IMR-90 (cell line): ENCODE data around the gene RTN3. TPM values are rescaled to one million over a fixed set of nuclear protein-coding genes. Genes with fewer than 3 reads are reported as not detected.

Experiments used
- ATAC-seq: fragments of 200-7000 bp; cut with Tn5 transposase; 2 replicates; pipeline ENCODE4 v1.9.1; 2020; ENCODE audit warnings: low read depth, mild to moderate bottlenecking, moderate library complexity
- BruUV-seq: library from RNA; stranded (reverse); fragments of 400-500 nt; replicated peaks from 2 replicates; lab custom pipeline; 2021; lab: Mats Ljungman, UMichigan
- CTCF ChIA-PET: fragments of 300-600 bp; formaldehyde crosslinking; extraction: SDS; loops from one replicate; lab custom pipeline; 2021; ENCODE audit warnings: antibody characterized with exemption; lab: Yijun Ruan, JAX
- POLR2A ChIA-PET: fragments of 300-600 bp; sonication (Branson Sonifier 250); formaldehyde crosslinking; loops from one replicate; lab custom pipeline; 2022; ENCODE audit warnings: antibody characterized with exemption; ENCODE audit not compliant: unreplicated experiment; lab: Charles Lee
- DNase-seq: peaks from one replicate; pipeline ENCODE4 v3.0.0; 2013
- H2AFZ ChIP-seq: replicated peaks from 2 replicates; pipeline ENCODE3; 2013; ENCODE audit warnings: low read length, mild to moderate bottlenecking; ENCODE audit not compliant: poor library complexity
- H2AK5ac ChIP-seq: 2 replicates; pipeline ENCODE4 v1.6.1; 2013; ENCODE audit warnings: low read depth, low read length, inconsistent platforms
- H2AK9ac ChIP-seq: replicated peaks from 2 replicates; pipeline ENCODE3; 2013; ENCODE audit warnings: mild to moderate bottlenecking, low read depth, low read length, moderate library complexity; ENCODE audit not compliant: poor library complexity
- H2BK120ac ChIP-seq: 2 replicates; pipeline ENCODE4 v1.6.1; 2013; ENCODE audit warnings: low read depth, low read length, inconsistent platforms
- H2BK15ac ChIP-seq: 3 replicates; pipeline ENCODE4 v1.6.1; 2013; ENCODE audit warnings: low read depth, low read length, inconsistent platforms
- H2BK20ac ChIP-seq: 2 replicates; pipeline ENCODE4 v1.6.1; 2013; ENCODE audit warnings: low read depth, mild to moderate bottlenecking, inconsistent platforms, low read length, moderate library complexity
- H2BK5ac ChIP-seq: 2 replicates; pipeline ENCODE4 v1.6.1; 2013; ENCODE audit warnings: mild to moderate bottlenecking, low read depth, low read length, inconsistent platforms; ENCODE audit not compliant: poor library complexity, severe bottlenecking
- H3K14ac ChIP-seq: replicated peaks from 2 replicates; pipeline ENCODE4 v1.6.1; 2013; ENCODE audit warnings: low read depth, low read length, inconsistent platforms
- H3K18ac ChIP-seq: 2 replicates; pipeline ENCODE4 v1.6.1; 2013; ENCODE audit warnings: low read depth, low read length, control low read depth
- H3K23ac ChIP-seq: 2 replicates; pipeline ENCODE4 v1.6.1; 2013; ENCODE audit warnings: low read depth, low read length, inconsistent platforms
- H3K27ac ChIP-seq: 2 replicates; pipeline ENCODE4 v1.5.1; 2013; ENCODE audit warnings: mild to moderate bottlenecking, control low read depth, low read length; ENCODE audit not compliant: insufficient read depth
- H3K27me3 ChIP-seq: 2 replicates; pipeline ENCODE4 v1.6.1; 2013; ENCODE audit warnings: low read length; ENCODE audit not compliant: control insufficient read depth, insufficient read depth
- H3K36me3 ChIP-seq: 2 replicates; pipeline ENCODE4 v1.6.1; 2013; ENCODE audit warnings: low read length, mixed read lengths; ENCODE audit not compliant: control insufficient read depth, insufficient read depth
- H3K4ac ChIP-seq: 2 replicates; pipeline ENCODE4 v1.6.1; 2013; ENCODE audit warnings: low read depth, low read length, inconsistent platforms
- H3K4me1 ChIP-seq: 2 replicates; pipeline ENCODE4 v1.6.1; 2013; ENCODE audit warnings: low read length, mixed read lengths; ENCODE audit not compliant: control insufficient read depth, insufficient read depth
- H3K4me2 ChIP-seq: 2 replicates; pipeline ENCODE4 v1.6.1; 2013; ENCODE audit warnings: low read depth, mild to moderate bottlenecking, control low read depth, low read length, moderate library complexity
- H3K4me3 ChIP-seq: 2 replicates; pipeline ENCODE4 v1.5.1; 2013; ENCODE audit warnings: low read depth, mild to moderate bottlenecking, control low read depth, low read length, moderate library complexity; ENCODE audit not compliant: insufficient read depth
- H3K56ac ChIP-seq: 2 replicates; pipeline ENCODE4 v1.6.1; 2013; ENCODE audit warnings: low read length, inconsistent platforms; ENCODE audit not compliant: insufficient read depth; ENCODE audit errors: extremely low read depth
- H3K79me1 ChIP-seq, 2 experiments: 2 replicates each; pipeline ENCODE4 v1.6.1; 2013; ENCODE audit warnings: low read length in 2 of 2, inconsistent platforms in 1 of 2, low read depth in 1 of 2
- H3K9ac ChIP-seq: 2 replicates; pipeline ENCODE4 v1.6.1; 2013; ENCODE audit warnings: low read depth, low read length, control low read depth
- H3K9me1 ChIP-seq: 2 replicates; pipeline ENCODE4 v1.6.1; 2013; ENCODE audit warnings: low read length, inconsistent platforms; ENCODE audit not compliant: insufficient read depth
- H3K9me3 ChIP-seq: 2 replicates; pipeline ENCODE4 v1.6.1; 2013; ENCODE audit warnings: low read length; ENCODE audit not compliant: control insufficient read depth, insufficient read depth
- H4K20me1 ChIP-seq: 2 replicates; pipeline ENCODE4 v1.6.1; 2013; ENCODE audit warnings: low read length, inconsistent platforms; ENCODE audit not compliant: insufficient read depth
- H4K5ac ChIP-seq: 2 replicates; pipeline ENCODE4 v1.6.1; 2013; ENCODE audit warnings: mild to moderate bottlenecking, low read depth, low read length, control low read depth
- H4K8ac ChIP-seq, 2 experiments: 2 replicates each; pipeline ENCODE4 v1.6.1; 2013; ENCODE audit warnings: low read depth in 2 of 2, low read length in 2 of 2, control low read depth in 1 of 2, inconsistent platforms in 1 of 2
- H4K91ac ChIP-seq: 2 replicates; pipeline ENCODE4 v1.6.1; 2013; ENCODE audit warnings: low read depth, low read length, inconsistent platforms; ENCODE audit not compliant: insufficient read depth
- BHLHE40 ChIP-seq: fragments of 150-350 bp; IDR thresholded peaks from 2 replicates; pipeline ENCODE4 v1.6.1; 2016; ENCODE audit warnings: mild to moderate bottlenecking, low read depth, low read length
- CEBPB ChIP-seq: IDR thresholded peaks from 2 replicates; pipeline ENCODE4 v1.6.1; 2012; ENCODE audit warnings: low read depth, low read length, improper control_type of control experiment
- CHD1 ChIP-seq: IDR thresholded peaks from 2 replicates; pipeline ENCODE4 v1.6.1; 2012; ENCODE audit warnings: low read depth, low read length, improper control_type of control experiment
- CTCF ChIP-seq: conservative IDR thresholded peaks from 2 replicates; pipeline ENCODE4 v1.5.1; 2012; ENCODE audit warnings: mild to moderate bottlenecking, low read depth, low read length, improper control_type of control experiment
- ELK1 ChIP-seq: fragments of 150-350 bp; IDR thresholded peaks from 2 replicates; pipeline ENCODE4 v1.6.1; 2016; ENCODE audit warnings: low read depth, mild to moderate bottlenecking, low read length, moderate library complexity, borderline replicate concordance
- FOS ChIP-seq: fragments of 150-350 bp; IDR thresholded peaks from 2 replicates; pipeline ENCODE4 v1.6.1; 2016; ENCODE audit warnings: low read depth, low read length
- MAFK ChIP-seq: IDR thresholded peaks from 2 replicates; pipeline ENCODE4 v1.6.1; 2012; ENCODE audit warnings: low read depth, low read length, improper control_type of control experiment
- MAZ ChIP-seq: IDR thresholded peaks from 2 replicates; pipeline ENCODE4 v1.6.1; 2012; ENCODE audit warnings: low read depth, mild to moderate bottlenecking, low read length, improper control_type of control experiment, moderate library complexity, borderline replicate concordance
- MXI1 ChIP-seq: IDR thresholded peaks from 2 replicates; pipeline ENCODE4 v1.6.1; 2012; ENCODE audit warnings: low read depth, mild to moderate bottlenecking, low read length, moderate library complexity, borderline replicate concordance
- NFE2L2 ChIP-seq: fragments of 150-350 bp; IDR thresholded peaks from 2 replicates; pipeline ENCODE4 v1.6.1; 2016; ENCODE audit warnings: low read depth, mild to moderate bottlenecking, low read length
- POLR2A ChIP-seq: IDR thresholded peaks from 2 replicates; pipeline ENCODE4 v1.6.1; 2012; ENCODE audit warnings: mild to moderate bottlenecking, low read depth, low read length
- RAD21 ChIP-seq: IDR thresholded peaks from 2 replicates; pipeline ENCODE4 v1.6.1; 2012; ENCODE audit warnings: low read length, improper control_type of control experiment
- RCOR1 ChIP-seq: IDR thresholded peaks from 2 replicates; pipeline ENCODE4 v1.6.1; 2012; ENCODE audit warnings: mild to moderate bottlenecking, low read length, improper control_type of control experiment; ENCODE audit not compliant: insufficient replicate concordance
- RFX5 ChIP-seq: IDR thresholded peaks from 2 replicates; pipeline ENCODE4 v1.8.0; 2012; ENCODE audit warnings: low read depth, mild to moderate bottlenecking, low read length, moderate library complexity
- SMC3 ChIP-seq: fragments of 150-350 bp; IDR thresholded peaks from 2 replicates; pipeline ENCODE4 v1.6.1; 2016; ENCODE audit warnings: low read depth, mild to moderate bottlenecking, antibody characterized with exemption, low read length, moderate library complexity
- USF2 ChIP-seq: fragments of 150-350 bp; IDR thresholded peaks from 2 replicates; pipeline ENCODE4 v1.6.1; 2017; ENCODE audit warnings: mild to moderate bottlenecking, antibody characterized with exemption, low read length, low read depth
- WGBS, 2 experiments: methylation state at CpG; one replicate each; pipeline versions ENCODE4 v1.1.5 to v1.1.7; 2013; ENCODE audit warnings: missing lambda C conversion rate in 2 of 2; ENCODE audit not compliant: insufficient read length in 1 of 2; ENCODE audit errors: extremely low coverage in 2 of 2; 5-methylcytosine and 5-hydroxymethylcytosine counted together
- dilution Hi-C: fragments of 300-500 bp; cut with HindIII; formaldehyde crosslinking; loops from one replicate; pipeline ENCODE4 v1.14.3; 2018; ENCODE audit warnings: low sequenced_read_pairs; ENCODE audit not compliant: unreplicated experiment
- in situ Hi-C: fragments of 300-500 bp; cut with MboI; formaldehyde crosslinking; loops from 3 replicates; pipeline ENCODE4 v1.14.3; 2019; ENCODE audit warnings: low sequenced_read_pairs, inconsistent platforms, mixed read lengths
- intact Hi-C: fragments of 100-400 bp; cut with micrococcal nuclease; formaldehyde crosslinking; loops from 2 replicates; pipeline ENCODE4 v1.10.0; 2022
- polyA plus RNA-seq, 3 experiments: library from polyadenylated mRNA; depleted of rRNA; stranded (reverse); fragments of >200 nt; gene quantifications; 2 replicates each; pipeline ENCODE4 v1.2.3, GENCODE V29; 2012; ENCODE audit warnings: low replicate concordance in 1 of 3
- total RNA-seq: library from RNA; depleted of rRNA; stranded (reverse); fragments of >200 nt; gene quantifications from 2 replicates; pipeline ENCODE4 v1.2.3, GENCODE V29; 2012

RTN3 gene
- total and polyA plus RNA-seq, 2 of the 4 experiments (the other 2 are of a cell fraction): 31.2 to 64.6 TPM

GRCh38 chr11:63652671-63653070, 28.6 kb upstream of the RTN3 start:
- Histone ChIP-seq H3K27me3 (no peaks in the 10 kb centered on the region), H4K8ac (no peak overlapping the region), H4K5ac (no peak overlapping the region), H4K20me1 (peaks cover 4% of the 10 kb centered on the region; the same call in 1 of the 2 replicates), H3K36me3 (peaks cover 30% of the 10 kb centered on the region), H3K56ac (no peak overlapping the region), H4K91ac (no peak overlapping the region), H3K14ac (no peak overlapping the region), H2BK5ac (no peak overlapping the region), H3K18ac (no peak overlapping the region), H2BK20ac (no peak overlapping the region), H2AFZ (no peak overlapping the region), H3K27ac (no peak overlapping the region), H3K9me3 (no peaks in the 10 kb centered on the region), H3K9me1 (peaks cover 3% of the 10 kb centered on the region; the same call in 1 of the 2 replicates), H2AK9ac (no peak overlapping the region), H2BK15ac (no peak overlapping the region), H3K79me1 (peaks cover 24 to 31% of the 10 kb centered on the region in 2 experiments), H3K9ac (no peak overlapping the region), H2BK120ac (no peak overlapping the region), H3K4me2 (no peak overlapping the region), H3K4ac (no peak overlapping the region), H3K4me1 (no peaks in the 10 kb centered on the region), H3K23ac (no peak overlapping the region), H2AK5ac (no peak overlapping the region), H3K4me3 (no peak overlapping the region)
- CTCF ChIA-PET: no interaction called here
- BruUV-seq: no TSS peak
- DNase-seq (no peak), ATAC-seq (no peak)
- no peak for TF ChIP-seq CTCF
- TF ChIP-seq MAFK: no peak
- no peak for TF ChIP-seq BHLHE40
- no peak for TF ChIP-seq MXI1
- TF ChIP-seq CEBPB: no peak
- TF ChIP-seq ELK1: no peak
- no peak for TF ChIP-seq USF2
- TF ChIP-seq RFX5: no peak
- no peak for TF ChIP-seq FOS
- TF ChIP-seq RCOR1: no peak
- TF ChIP-seq POLR2A: no peak
- TF ChIP-seq NFE2L2: no peak
- TF ChIP-seq CHD1: no peak
- no peak for TF ChIP-seq MAZ
- TF ChIP-seq RAD21: no peak
- TF ChIP-seq SMC3: no peak
- dilution Hi-C loops (no loop called here), in situ Hi-C loops (loop anchor here (25.0 kb wide), 1 partner anchor 765 kb away; the partner anchor contains the start of gene SLC3A2), intact Hi-C loops (no loop called here)
- POLR2A ChIA-PET: no interaction called here
- 83% methylated on average over 1 of the region's 3 CpGs; no CpG with 5 or more reads in 1 of the 2 experiments for WGBS, 2 experiments
